ENCODE results near the gene MYO18A.

DNA sequence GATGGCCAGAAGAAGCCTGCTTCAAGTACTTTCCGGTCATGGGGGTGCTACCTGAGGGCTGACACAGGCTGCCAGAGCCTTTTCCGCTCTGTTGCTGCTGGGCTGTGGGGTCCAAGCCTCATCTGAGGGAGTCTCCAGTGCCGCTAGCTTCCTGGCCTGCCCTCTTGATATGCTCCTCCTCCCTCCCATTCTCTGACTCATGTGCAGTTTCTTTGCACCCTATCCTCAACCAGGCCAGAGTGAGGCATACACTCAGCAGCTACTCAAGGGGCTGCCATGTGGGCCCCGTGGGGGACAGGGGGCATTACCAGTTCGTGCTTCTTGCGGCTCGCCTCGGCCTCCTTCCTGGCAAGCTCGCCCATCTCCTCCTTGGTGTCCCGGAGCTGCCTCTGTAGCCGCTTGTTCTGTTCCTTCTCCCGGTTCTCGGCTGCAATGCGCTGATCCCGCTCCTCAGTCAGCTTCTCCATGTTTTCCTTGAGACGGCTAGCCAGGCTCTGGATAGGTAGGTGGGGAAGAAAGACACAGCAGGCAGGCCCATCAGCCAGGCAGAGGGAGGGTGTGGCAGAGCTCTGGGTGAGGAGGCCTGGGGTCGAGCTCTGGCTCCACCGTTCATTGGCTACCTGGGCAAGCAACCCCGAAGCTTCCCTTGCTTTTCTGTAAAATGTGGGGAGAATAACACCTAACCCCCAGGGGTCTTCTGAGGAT lies 93.4 kb downstream of the MYO18A start:
- TF ChIP-seq, protein P1, sequence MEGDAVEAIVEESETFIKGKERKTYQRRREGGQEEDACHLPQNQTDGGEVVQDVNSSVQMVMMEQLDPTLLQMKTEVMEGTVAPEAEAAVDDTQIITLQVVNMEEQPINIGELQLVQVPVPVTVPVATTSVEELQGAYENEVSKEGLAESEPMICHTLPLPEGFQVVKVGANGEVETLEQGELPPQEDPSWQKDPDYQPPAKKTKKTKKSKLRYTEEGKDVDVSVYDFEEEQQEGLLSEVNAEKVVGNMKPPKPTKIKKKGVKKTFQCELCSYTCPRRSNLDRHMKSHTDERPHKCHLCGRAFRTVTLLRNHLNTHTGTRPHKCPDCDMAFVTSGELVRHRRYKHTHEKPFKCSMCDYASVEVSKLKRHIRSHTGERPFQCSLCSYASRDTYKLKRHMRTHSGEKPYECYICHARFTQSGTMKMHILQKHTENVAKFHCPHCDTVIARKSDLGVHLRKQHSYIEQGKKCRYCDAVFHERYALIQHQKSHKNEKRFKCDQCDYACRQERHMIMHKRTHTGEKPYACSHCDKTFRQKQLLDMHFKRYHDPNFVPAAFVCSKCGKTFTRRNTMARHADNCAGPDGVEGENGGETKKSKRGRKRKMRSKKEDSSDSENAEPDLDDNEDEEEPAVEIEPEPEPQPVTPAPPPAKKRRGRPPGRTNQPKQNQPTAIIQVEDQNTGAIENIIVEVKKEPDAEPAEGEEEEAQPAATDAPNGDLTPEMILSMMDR (IDR thresholded peaks at IDR 0.05; ENCODE audit: low read depth, low read length) = no peak
- no peak for TF ChIP-seq EZH2phosphoT487 (IDR thresholded peaks at IDR 0.05; ENCODE audit: low read depth)
